Stimulated activated CD8-positive, alpha-beta memory T cell treated with anti-CD3 and anti-CD28 coated beads, Interleukin-7, amount 100 ng/mL, for 24 hours (primary cell): ENCODE measurements around the gene MED7.

ENCODE experiments used
- DNase-seq: peaks from one replicate; pipeline ENCODE4 v3.0.0-alpha.2; 2020; ENCODE audit warnings: low read depth

MED7 gene

GRCh38 chr5:157106630-157107461 is 35.8 kb downstream of the MED7 start:
- no peak for DNase-seq

- no peak for DNase-seq
Observed at GRCh38 chr5:157100140-157100679, 42.5 kb downstream of the MED7 start.

DNA sequence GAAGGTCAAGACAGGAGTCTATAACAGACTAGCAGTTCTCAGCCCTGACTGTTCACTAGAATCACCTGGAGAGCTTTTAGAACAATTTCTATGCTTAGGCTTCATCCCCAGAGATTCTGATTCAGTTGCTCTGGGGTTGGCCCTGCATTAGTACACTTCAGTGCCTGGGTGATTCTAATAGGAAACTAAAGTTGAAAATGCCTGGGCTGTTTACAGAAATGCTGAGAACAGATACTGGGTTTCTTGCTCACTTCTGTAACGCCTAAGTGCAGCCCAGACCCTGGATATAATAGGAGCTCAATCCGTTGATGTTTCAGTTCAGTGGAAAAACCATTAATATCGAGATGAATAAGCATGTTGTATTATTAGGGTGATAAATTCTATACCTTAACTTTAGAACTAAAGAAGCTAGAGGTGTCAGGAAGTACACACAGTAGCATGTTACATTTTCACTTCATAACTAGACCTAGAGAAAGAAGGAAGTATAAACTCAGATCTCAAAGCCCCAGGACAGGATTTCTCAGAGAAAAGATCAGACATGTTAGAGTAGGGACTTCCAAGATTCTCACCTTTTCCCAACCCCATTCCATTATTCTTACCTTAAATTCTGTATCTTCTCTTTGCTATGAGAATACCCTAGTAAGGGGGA is 54.2 kb downstream of the MED7 start:
- no peak for DNase-seq
